H7 (cell line): ENCODE data around the gene IDI2. TPM values are rescaled to one million over a fixed set of nuclear protein-coding genes. Genes with fewer than 3 reads are reported as not detected.
"Not testable (repeated sequence)": the region's sequence is repeated elsewhere in the genome, so short reads cannot be mapped to it uniquely, and the experiment has no call there.

ENCODE experiments used
- DNase-seq: peaks from one replicate; pipeline ENCODE4 v3.0.0; 2012
- H3K27me3 ChIP-seq: 2 replicates; pipeline ENCODE4 v1.6.0; 2011; ENCODE audit warnings: mild to moderate bottlenecking, low read length; ENCODE audit not compliant: control insufficient read depth, insufficient read depth
- H3K36me3 ChIP-seq: replicated peaks from 2 replicates; pipeline ENCODE4 v1.5.1; 2011; ENCODE audit warnings: low read length; ENCODE audit not compliant: control insufficient read depth, insufficient read depth
- H3K4me3 ChIP-seq: 2 replicates; pipeline ENCODE4 v1.5.1; 2011; ENCODE audit warnings: low read depth, mild to moderate bottlenecking, control low read depth, low read length, moderate library complexity; ENCODE audit not compliant: insufficient read depth
- total RNA-seq: library from RNA; depleted of rRNA; stranded (reverse); fragments of >200 nt; shearing (Covaris generic); gene quantifications from 2 replicates; pipeline ENCODE4 v1.2.3, GENCODE V29; 2014

The IDI2 gene
- total RNA-seq, 1 experiment from 2014 or later: not detected

GRCh38 chr10:1054684-1055083, 29.0 kb upstream of the IDI2 start:
- no peak for DNase-seq
- no peaks in the 10 kb centered on the region for H3K27me3 ChIP-seq
- no peak overlapping the region for H3K4me3 ChIP-seq
- peaks cover 8% of the 10 kb centered on the region for H3K36me3 ChIP-seq

GRCh38 chr10:1050554-1050953, 24.9 kb upstream of the IDI2 start:
- peak; percentile 66 for DNase-seq
- Histone ChIP-seq H3K36me3 (peaks cover 8% of the 10 kb centered on the region), H3K27me3 (no peaks in the 10 kb centered on the region), H3K4me3 (no peak overlapping the region)

GRCh38 chr10:1050145-1050544, 24.5 kb upstream of the IDI2 start:
- Histone ChIP-seq H3K27me3 (no peaks in the 10 kb centered on the region), H3K36me3 (peaks cover 8% of the 10 kb centered on the region), H3K4me3 (peak overlapping the region; percentile 91)
- no peak for DNase-seq

- Histone ChIP-seq H3K4me3 (peak overlapping the region; percentile 91), H3K36me3 (peaks cover 6% of the 10 kb centered on the region), H3K27me3 (no peaks in the 10 kb centered on the region)
- no peak for DNase-seq
Observed at GRCh38 chr10:1049425-1049958, 23.8 kb upstream of the IDI2 start.

- Histone ChIP-seq H3K27me3 (no peaks in the 10 kb centered on the region), H3K36me3 (peaks cover 5% of the 10 kb centered on the region), H3K4me3 (peak within 1 kb of the TSS; percentile 91)
- DNase-seq: peak; percentile 98
Observed at GRCh38 chr10:1048732-1049424, 23.2 kb upstream of the IDI2 start, which contains the start of gene IDI1. IDI1 (minus strand) TSS chr10:1049119; CDS start chr10:1049003, 116 bp downstream.

- H3K36me3 ChIP-seq: peaks cover 5% of the 10 kb centered on the region
- H3K27me3 ChIP-seq: no peaks in the 10 kb centered on the region
- peak; percentile 45 for DNase-seq
- peak overlapping the region; percentile 91 for H3K4me3 ChIP-seq
Observed at GRCh38 chr10:1048349-1048731, 22.7 kb upstream of the IDI2 start.

GRCh38 chr10:1047937-1048336, 22.3 kb upstream of the IDI2 start:
- Histone ChIP-seq H3K36me3 (peaks cover 9% of the 10 kb centered on the region), H3K27me3 (no peaks in the 10 kb centered on the region), H3K4me3 (peak overlapping the region; percentile 91)
- no peak for DNase-seq

- no peaks in the 10 kb centered on the region for H3K27me3 ChIP-seq
- no peak overlapping the region for H3K4me3 ChIP-seq
- DNase-seq: no peak
- H3K36me3 ChIP-seq: peaks cover 14% of the 10 kb centered on the region
Observed at GRCh38 chr10:1045415-1045814, 19.8 kb upstream of the IDI2 start.

GRCh38 chr10:1044964-1045363, 19.3 kb upstream of the IDI2 start:
- H3K36me3 ChIP-seq: peaks cover 14% of the 10 kb centered on the region
- H3K4me3 ChIP-seq: no peak overlapping the region
- no peak for DNase-seq
- H3K27me3 ChIP-seq: no peaks in the 10 kb centered on the region

- H3K27me3 ChIP-seq: no peaks in the 10 kb centered on the region
- no peak overlapping the region for H3K4me3 ChIP-seq
- peaks cover 15% of the 10 kb centered on the region for H3K36me3 ChIP-seq
- DNase-seq: no peak
Observed at GRCh38 chr10:1044146-1044545, 18.5 kb upstream of the IDI2 start.

GRCh38 chr10:1043532-1043995, 17.9 kb upstream of the IDI2 start:
- peaks cover 15% of the 10 kb centered on the region for H3K36me3 ChIP-seq
- no peak overlapping the region for H3K4me3 ChIP-seq
- no peak for DNase-seq
- no peaks in the 10 kb centered on the region for H3K27me3 ChIP-seq

GRCh38 chr10:1041514-1041913, 15.9 kb upstream of the IDI2 start:
- DNase-seq: no peak
- Histone ChIP-seq H3K36me3 (peaks cover 15% of the 10 kb centered on the region), H3K27me3 (no peaks in the 10 kb centered on the region), H3K4me3 (no peak overlapping the region)

GRCh38 chr10:1040133-1040532, 14.5 kb upstream of the IDI2 start:
- no peaks in the 10 kb centered on the region for H3K27me3 ChIP-seq
- DNase-seq: no peak
- peaks cover 15% of the 10 kb centered on the region for H3K36me3 ChIP-seq
- no peak overlapping the region for H3K4me3 ChIP-seq

GRCh38 chr10:1038769-1039168, 13.1 kb upstream of the IDI2 start:
- peaks cover 15% of the 10 kb centered on the region for H3K36me3 ChIP-seq
- not testable (repeated sequence) for H3K27me3 ChIP-seq, H3K4me3 ChIP-seq, DNase-seq

- Histone ChIP-seq H3K36me3 (peaks cover 5% of the 10 kb centered on the region), H3K27me3 (no peaks in the 10 kb centered on the region), H3K4me3 (no peak overlapping the region)
- DNase-seq: no peak
Observed at GRCh38 chr10:1037098-1037497, 11.4 kb upstream of the IDI2 start.
